Middle frontal gyrus (tissue), 1 donor: ENCODE measurements around the gene RGS6.

Source experiments
- DNase-seq: peaks from one replicate; pipeline ENCODE4 v3.0.0-alpha.2; 2015; ENCODE audit warnings: low spot score; ENCODE audit errors: extremely low spot score

The RGS6 gene

DNA sequence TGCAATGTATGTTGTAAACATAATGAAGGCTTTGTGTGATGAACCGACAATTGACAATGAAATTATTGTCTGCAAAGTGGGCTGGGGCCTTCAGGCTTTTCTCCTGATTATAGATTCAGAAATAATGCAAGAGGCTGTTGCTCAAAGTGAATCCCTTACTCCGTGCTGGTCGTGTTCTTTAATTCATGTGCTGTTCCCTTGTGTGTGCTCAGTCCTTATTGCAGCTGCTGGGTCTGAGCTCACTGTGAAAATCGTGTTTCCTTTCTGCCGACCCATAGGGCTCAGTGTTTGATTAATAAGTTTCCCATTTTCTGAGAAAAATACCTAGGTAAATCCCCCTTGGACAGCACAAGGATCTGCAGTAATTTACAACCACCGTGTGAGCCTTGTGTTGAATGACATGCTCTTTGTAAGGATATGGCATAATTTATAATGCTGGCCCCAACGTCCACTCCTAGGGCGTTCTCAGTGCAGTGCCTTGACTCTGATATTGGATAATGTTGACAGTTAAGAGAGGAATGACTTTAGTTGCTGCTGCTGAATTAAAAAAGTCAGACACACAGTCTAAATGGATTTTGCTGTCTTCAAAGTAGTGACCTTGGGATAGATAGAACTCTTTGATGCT lies 81.6 kb downstream of the RGS6 start:
- DNase-seq: no peak

DNA sequence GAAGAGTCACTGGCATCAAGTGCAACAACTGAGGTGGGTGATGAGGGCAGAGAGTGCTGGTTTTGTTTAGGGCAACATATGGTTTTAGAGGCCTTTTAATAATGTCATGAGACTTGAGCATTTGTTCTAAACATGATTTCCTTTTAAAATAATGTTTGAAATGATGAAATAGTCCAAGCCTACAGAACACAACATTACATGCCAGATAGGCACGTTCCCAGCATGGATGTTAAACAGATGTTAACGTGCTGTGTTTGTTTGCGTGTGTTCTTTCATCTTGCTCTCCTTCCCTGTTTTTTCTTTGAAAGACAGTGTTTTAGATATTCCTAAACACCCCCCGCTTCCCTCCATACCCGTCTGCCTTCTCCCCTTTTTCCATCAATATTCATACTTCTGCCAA lies 82.3 kb downstream of the RGS6 start:
- no peak for DNase-seq

DNA sequence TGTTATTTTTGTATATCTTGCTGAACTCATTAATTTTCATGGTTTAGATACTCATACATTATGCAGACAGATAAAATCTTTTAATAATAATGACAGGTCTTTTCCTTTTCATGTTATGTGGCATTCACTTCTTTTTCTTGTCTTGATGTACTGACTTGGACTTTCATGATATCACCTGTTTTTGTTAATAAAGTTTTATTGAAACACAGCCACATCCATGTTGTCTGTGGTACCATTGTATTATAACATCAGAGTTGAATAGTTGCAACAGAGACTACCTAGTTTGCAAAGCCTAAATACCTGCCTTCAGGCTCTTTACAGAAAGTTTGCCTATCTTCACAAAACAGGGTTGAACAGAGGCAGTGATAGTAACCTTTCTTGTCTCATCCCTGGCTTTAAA lies 85.1 kb downstream of the RGS6 start:
- DNase-seq: no peak

DNA sequence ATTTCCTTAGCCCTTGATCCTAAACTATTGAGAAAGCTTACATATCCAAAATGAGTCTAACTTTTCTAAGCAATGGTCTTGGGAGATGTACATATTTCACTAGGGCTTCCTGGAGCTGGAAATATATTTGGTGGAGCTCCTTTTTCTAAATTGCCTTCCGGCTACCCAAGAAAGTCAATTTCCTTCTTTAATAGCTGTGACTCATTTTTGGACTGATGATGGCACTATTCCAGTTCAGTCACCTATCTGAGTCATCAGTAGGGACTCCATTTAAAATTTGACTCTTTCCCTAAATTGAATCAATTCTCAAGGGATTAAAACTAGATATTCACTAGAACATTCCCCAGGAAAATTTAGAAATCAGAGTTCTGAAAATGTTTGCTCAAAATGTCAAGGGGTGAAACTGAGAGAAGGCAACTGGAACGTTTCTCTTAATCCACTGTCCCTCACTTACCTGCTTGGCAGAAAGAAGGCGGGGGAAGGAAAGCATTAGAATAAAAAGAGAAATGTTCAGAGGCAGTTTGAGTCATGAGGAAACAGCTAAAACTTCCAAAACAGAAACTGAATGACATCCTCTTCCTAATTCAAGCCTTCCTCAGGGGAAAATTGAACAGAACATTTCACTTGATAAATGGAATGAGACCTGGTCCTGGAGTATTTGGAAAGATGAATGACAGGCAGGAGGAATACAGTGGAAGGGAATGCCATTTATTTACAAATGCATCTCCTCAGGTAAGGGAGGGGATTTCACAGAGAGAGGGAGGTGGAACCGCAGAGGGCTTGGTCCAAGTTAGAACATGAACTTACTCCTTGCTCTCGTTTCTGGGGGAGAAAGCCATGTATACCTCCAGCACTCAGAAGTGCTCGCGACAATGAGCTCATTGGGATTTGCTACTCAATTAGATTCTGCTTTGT lies 91.2 kb downstream of the RGS6 start:
- no peak for DNase-seq

DNA sequence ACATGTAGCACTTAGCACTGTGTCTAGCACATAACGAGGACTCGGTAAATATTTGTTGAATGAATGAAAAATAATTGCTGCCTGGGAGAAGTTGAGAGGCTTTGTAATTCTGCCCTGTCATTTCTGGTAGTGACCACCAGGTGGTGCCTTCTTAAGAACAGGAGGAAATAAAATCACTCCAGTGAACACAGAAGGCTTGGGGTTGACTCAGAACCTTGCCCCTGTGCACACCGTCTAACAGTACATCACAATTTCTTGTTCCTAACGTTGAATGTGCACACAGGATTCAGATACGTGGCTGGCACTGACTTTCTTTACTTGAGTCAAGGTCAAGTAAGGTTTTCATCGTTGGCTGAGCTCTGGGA lies 91.8 kb downstream of the RGS6 start:
- no peak for DNase-seq

DNA sequence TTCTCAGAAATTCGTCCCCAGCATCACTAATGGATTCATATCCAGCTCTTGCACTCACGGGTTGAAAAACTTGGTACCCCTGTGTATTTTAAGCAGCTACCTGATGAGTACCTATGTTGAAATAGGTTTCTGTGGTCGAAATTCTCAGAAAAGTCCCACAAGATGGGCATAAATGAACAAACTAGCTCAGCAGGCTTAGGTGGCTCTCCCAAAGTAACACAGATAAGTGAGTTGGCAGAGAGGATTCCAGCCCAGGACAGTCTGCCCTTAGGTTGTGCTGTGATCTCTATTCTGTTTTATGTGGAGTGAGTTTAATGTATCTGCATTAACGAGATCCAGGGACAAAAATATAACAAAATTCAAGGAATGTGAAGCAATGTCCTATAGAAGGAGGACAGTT lies 92.3 kb downstream of the RGS6 start:
- no peak for DNase-seq

DNA sequence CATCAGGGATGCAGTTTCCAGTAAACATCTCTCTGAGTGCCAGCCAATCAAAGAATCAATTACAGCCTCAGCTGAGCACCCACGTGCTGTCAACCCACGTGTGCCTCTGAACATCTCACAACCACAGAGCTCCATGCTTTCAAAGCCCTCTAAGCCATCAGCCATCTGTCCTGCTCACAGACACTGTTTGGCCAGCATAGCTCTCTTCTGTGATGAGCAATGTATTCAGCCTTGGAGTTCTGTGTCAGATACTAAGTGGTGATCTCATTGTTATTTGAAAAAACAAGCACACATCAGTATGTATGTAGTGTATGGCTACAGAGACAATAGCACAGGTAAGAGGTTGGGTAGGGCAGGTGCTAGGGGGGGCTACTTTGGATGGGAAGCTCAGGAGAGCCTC lies 94.3 kb downstream of the RGS6 start:
- DNase-seq: no peak

DNA sequence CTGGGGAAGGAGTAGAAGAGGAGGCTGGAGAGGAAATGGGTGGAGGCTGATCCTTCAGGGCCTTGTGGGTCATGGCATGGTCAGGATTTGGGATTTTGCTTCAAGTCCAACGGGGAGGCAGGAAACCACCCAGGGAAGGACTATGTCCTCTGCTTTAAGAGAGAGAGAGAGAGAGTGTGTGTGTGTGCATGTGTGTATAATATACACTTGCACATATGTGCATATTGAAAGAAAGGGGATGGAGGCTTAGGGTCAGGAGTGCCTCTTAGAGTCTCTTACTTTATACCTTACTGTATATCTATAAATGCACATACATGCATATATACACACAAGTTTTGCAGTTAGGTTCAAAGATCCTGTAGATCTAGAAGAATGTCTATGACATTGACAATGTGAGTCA lies 94.8 kb downstream of the RGS6 start:
- no peak for DNase-seq

DNA sequence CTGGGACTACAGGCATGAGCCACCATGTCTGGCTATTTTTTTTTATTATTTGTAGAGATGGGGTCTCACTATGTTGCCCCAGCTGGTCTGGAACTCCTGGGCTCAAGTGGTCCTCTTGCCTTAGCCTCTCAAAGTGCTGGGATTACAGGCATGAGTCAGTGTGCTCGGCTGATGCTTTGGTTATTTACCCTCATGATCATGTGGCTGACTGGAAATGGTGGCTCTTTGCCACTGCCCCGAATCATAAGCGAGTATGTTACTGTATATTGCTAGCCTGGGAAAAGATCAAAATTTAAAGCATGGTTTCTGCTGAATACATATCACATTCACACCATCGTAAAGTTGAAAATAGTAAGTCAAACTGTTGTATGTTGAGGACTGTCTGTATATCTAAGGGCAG lies 101.1 kb downstream of the RGS6 start:
- DNase-seq: no peak

DNA sequence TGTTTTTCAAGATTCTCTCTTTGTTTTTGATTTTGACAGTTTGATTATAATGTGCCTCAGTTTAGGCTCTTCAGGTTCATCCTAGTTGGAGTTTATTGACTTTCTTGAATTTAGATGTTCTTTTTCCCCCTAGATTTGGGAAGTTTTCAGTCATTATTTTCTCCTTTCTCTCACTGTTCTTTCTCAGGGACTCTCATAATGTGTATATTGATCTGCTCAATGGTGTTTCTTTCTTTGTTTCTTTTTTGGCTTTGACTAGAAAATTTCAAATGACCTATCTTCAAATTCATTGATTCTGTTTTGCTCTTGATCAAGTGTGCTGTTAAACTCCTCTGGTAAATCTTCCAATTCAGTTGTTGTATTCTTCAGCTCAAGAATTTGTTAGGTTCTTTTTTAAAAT lies 108.3 kb downstream of the RGS6 start:
- DNase-seq: no peak

DNA sequence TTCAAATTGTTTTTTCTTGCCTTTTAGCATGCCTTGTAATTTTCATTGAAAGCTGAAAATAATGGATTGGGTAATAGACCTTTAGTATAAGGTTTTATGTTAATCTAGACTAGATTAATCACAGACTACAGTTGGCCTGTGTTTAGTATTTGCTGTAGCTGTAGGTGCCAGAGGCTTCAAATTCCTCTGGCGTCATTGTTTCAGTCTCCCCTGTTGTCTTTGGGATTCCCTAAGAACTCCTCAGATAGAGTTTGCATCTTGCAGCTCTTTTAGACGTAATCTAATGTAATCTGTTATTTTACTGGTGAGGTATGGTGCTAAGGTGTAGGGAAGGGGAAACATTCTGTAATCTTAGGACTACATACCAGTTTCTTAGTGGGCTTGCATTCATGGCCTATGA lies 113.0 kb downstream of the RGS6 start:
- DNase-seq: no peak

DNA sequence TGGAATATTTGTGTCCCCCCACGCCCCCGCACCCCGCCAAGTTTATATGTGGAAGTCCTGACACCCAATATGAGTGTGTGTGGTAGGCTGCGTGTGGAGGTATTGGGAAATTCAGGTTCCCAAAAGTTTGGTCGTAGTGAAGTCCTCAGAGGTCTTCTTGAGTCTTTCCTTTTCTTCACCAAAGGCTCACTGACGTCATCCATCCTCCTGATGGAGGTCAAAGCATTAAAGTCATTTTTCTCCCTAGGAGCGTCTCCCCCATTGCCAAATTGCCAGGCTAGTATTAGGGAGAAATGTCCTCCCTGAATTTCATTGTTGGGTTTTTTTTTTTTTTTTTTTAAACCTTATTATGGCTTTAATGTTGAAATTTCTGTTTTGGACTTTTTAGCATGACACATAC lies 113.7 kb downstream of the RGS6 start:
- no peak for DNase-seq

DNA sequence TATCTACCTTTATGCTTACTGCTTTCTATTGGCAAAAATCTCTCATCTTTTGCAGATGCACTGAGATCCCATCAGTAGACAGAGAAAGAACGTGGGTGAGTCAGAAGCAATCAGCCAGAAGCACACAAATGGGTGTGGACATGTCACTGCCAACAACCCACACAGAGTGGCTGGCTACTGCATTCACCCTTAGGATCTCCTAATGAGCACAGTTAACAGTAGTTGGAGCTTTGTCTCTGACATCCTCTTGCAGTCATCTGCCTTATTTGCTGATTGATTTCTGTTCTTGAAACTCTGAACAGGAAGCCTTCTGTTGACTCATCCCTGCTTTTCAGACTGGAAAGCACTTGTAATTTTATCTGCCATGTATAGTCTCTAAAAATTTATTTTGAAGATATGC lies 117.2 kb downstream of the RGS6 start:
- DNase-seq: no peak

DNA sequence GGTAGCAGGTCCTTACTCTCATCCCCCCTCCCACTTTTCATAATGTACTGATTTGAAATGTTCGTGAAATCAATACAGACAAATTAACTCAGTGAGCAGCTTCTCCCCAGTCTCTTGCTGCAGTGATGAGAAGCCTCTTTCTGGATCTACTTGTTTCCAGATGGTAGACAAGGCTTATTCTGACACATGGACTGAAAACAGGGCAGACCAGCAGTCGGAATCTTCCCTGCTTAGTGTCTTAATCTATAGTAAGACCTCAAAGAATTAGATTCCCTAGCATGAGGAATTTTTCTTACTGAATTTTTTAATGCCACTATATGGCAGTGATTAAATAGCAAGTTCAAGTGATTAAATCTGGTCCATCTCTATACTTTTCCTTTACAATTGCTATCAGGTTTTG lies 120.1 kb downstream of the RGS6 start:
- DNase-seq: no peak

DNA sequence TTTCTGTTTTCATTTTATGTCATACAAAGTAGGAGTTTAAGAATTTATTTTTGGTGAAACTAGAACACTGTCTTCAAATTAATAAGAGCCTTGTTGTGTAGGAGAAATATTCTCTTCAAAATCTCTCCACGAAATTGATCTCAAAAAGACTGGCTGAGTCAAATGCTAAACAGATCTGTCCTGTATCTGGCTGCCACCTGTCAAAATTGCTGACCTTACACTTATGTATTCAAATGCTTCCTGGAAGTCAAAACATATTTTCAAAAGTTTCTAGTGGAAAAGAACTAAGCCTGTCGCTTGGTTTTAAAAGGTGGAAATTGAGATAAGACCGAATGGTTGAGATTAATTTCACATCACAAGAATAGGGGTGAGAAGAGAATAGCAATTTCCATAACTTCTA lies 121.4 kb downstream of the RGS6 start:
- DNase-seq: no peak

DNA sequence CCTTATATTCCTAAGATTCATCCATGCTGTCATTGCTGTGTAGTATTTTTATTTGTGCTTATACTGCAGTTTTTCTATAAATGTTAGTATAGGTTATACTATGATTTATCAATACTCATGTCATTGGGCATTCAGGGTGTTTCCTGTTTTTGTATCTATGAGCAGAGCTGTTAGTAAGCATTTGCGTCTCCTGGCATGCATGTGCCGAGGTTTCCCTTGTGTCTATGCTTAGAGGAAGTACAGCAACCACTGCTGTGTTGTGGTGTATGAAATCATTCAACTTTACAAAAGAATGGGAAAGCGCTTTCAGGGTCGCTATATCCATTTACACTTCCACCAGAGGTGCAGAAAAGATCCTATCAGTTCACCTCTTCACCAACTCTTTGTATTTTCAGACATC lies 122.7 kb downstream of the RGS6 start:
- no peak for DNase-seq

DNA sequence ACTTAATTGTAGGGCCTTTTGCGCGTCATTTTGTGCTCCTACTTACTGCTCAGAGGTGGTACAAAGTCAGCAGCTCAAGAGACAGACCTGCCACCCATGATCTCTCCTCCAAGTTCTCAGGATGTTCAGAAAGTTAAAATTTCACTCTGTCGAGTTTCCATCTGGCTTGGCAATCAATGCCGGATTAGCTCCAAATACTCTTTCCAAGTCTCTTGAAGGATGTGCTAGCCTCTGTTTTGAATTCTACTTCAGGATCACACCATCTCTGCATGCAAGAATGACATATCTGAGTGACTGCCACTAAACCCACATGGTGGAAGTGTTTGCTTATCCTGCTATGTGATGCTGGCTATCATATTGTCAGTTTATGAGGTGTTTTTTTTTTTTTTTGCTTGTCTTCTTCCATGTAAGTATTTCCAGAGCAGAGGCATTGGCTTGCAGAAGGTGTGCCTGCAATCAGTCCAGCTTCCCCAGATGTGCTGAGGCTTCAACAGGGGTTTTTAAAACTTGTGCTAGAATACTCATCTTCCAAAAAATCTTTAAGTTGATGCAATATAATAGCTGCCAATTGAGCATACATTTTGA lies 125.6 kb downstream of the RGS6 start:
- DNase-seq: no peak

DNA sequence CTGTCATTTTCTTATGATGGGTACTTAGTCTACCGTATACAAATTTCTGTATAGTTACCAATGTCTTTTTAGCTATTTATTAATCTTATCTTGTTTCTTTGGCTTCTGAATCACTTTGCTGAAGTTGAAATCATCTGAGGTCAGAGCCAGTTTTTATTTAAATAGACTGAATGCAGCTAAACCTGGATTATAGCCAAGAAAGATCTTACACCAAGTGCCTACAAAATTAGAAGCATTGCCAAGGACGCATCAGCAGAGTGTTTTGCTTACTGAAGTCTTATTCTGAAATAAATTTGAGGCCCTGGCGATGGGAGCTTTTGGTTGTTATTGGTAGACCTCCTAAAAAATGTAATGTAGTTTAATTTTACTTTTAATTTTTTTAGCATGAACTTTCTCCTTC lies 128.2 kb downstream of the RGS6 start:
- no peak for DNase-seq

DNA sequence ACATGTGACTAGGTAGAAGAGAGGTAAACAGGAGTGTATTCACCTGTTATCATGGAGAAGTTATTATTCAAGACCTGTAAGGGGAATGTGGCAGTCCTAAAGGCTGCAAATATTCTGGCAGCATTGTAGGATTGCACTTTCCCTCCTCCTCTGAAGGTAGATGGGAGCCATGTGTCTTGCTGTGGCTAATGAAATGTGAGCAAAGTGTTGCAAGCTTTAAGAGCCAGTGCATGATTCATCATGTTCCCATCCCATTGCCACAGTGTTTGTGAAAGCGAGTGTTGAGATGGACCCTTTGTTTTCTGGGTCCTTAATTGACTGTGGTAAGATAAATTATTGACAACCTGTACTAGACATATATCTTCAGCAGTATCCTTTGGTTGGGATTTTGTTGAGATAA lies 128.7 kb downstream of the RGS6 start:
- no peak for DNase-seq

DNA sequence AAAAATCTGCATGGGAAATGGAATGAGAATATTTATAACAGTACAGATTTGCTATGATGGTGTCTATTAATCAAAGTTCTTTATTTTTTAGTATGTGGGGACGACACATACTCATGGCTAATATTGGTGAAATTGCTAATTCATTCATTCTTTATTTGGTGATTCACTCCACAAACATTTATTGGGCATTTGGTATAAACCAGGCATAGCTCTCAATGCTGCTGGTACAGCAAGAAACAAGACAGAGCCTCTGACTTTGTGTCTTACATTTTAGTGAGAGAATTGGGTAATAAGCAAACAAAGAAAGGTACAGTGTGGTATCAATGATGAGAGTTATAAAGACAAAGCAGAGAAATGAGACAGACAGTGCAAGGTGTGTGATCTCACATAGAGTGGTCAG lies 129.5 kb downstream of the RGS6 start:
- DNase-seq: no peak

DNA sequence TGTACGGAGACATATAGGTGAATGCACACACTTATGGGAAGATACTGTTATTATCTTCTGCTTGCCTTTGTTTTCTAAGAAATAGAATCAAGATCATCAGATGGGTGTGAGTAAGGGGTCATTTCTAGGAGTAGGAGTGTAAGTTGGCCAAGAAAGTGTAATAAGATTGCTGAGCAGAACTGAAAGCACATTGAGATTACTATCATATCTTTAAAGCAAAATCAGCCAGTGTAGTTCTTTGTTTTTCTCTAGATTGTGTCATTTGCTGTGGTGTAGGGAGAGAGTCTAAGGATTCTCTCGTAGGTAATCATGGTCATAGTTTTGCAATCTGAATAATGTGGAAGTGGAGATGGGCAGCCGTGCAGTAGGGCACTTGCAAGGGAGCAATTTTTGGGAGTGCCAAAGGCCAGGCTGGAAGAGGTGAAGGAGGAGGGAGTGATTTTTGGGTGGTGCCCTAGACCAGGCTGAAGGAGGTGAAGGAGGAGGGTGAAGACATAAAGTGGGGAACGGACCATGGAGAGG lies 131.6 kb downstream of the RGS6 start:
- DNase-seq: no peak

DNA sequence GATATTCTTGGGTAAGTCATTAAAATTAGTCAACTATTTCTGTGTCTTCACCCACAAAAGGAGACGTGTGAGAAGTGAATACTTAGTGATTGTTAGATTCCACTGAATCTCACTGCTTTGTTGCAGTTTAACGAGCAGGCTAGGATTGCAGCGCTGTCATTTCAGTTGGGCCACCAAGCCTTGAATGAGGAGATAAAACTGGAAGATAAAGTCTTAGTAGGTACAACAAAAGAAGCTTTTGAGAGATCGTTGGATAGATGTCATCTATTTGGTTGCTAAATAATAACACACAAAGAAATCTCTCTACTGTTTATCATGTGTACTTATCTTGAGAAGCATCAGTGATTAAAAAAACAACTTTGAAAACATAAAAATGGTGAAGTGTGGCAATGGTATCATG lies 132.3 kb downstream of the RGS6 start:
- no peak for DNase-seq

DNA sequence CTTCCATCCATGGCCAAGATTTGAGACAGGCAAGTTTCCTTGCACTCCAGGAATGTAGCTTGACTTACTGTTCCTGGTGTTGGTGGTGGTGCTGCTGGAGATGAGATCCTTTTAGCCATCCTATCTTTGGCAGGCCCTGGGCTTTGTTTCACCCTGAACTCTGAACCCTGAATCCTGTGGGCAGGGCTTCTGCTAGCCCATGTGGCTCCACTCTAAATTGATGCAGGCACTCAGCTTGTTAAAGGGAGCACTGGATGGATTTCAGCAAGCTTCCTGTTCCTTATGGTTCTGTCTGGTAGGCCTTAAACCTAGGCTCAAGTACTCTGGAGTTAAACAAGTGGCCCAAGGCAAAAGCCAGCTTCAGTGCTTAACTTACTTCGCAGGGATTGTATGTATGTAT lies 138.2 kb downstream of the RGS6 start:
- DNase-seq: no peak
